ENCODE data around the gene SCMH1. TPM values are rescaled to one million over a fixed set of nuclear protein-coding genes. Genes with fewer than 3 reads are reported as not detected.
"Not testable (repeated sequence)": the region's sequence is repeated elsewhere in the genome, so short reads cannot be mapped to it uniquely, and the experiment has no call there.

SCMH1 gene
- total RNA-seq, 1 experiment from 2014 or later, result 55.9 TPM

- CTCF ChIA-PET, result interaction anchor here (0.9 to 1.1 kb wide), 3 partner anchors 21 to 171 kb away, joined by 3 to 4 read pairs (median 3); no protein-coding TSS in a partner anchor
- intact Hi-C loops (cut with micrococcal nuclease), result no loop called here
- Mint-ChIP-seq H3K36me3 (ENCODE audit: insufficient read depth, unreplicated experiment) (no peaks in the 10 kb centered on the region), H3K27me3 (ENCODE audit: insufficient read depth, unreplicated experiment) (no peaks in the 10 kb centered on the region), H3K4me3 (ENCODE audit: unreplicated experiment) (no peak overlapping the region), H3K4me1 (ENCODE audit: insufficient read depth, unreplicated experiment) (no peaks in the 10 kb centered on the region), H3K27ac (ENCODE audit: low read depth, unreplicated experiment) (no peak overlapping the region), H3K9me3 (ENCODE audit: unreplicated experiment) (no peaks in the 10 kb centered on the region)
- no TSS peak for BruUV-seq (replicated peaks)
- no peak for TF ChIP-seq CTCF (IDR thresholded peaks at IDR 0.05; ENCODE audit: unreplicated experiment)
- no peak for DNase-seq (ENCODE audit: unreplicated experiment)
- POLR2A ChIA-PET, result no interaction called here
Measured at GRCh38 chr1:41261926-41262618, 20.0 kb upstream of the SCMH1 start.

- intact Hi-C loops (cut with micrococcal nuclease), result no loop called here
- H3K9me3 Mint-ChIP-seq (ENCODE audit: unreplicated experiment), result no peaks in the 10 kb centered on the region
- no peak overlapping the region for H3K4me3 Mint-ChIP-seq (ENCODE audit: unreplicated experiment)
- TF ChIP-seq CTCF (IDR thresholded peaks at IDR 0.05; ENCODE audit: unreplicated experiment), result no peak
- no TSS peak for BruUV-seq (replicated peaks)
- ChIA-PET POLR2A (no interaction called here), CTCF (interaction anchor here (0.6 to 1.2 kb wide), 5 partner anchors 12 to 256 kb away, joined by 3 to 4 read pairs (median 3); no protein-coding TSS in a partner anchor)
- H3K27me3 Mint-ChIP-seq (ENCODE audit: insufficient read depth, unreplicated experiment), result no peaks in the 10 kb centered on the region
- no peaks in the 10 kb centered on the region for H3K36me3 Mint-ChIP-seq (ENCODE audit: insufficient read depth, unreplicated experiment)
- peaks cover 13% of the 10 kb centered on the region for H3K4me1 Mint-ChIP-seq (ENCODE audit: insufficient read depth, unreplicated experiment)
- DNase-seq (ENCODE audit: unreplicated experiment), result no peak
- no peak overlapping the region for H3K27ac Mint-ChIP-seq (ENCODE audit: low read depth, unreplicated experiment)
Measured at GRCh38 chr1:41260768-41261167, 18.7 kb upstream of the SCMH1 start.

GRCh38 chr1:41259221-41259620, 17.1 kb upstream of the SCMH1 start:
- Mint-ChIP-seq H3K36me3 (ENCODE audit: insufficient read depth, unreplicated experiment) (no peaks in the 10 kb centered on the region), H3K4me3 (ENCODE audit: unreplicated experiment) (no peak overlapping the region), H3K27ac (ENCODE audit: low read depth, unreplicated experiment) (no peak overlapping the region), H3K27me3 (ENCODE audit: insufficient read depth, unreplicated experiment) (no peaks in the 10 kb centered on the region), H3K4me1 (ENCODE audit: insufficient read depth, unreplicated experiment) (peaks cover 18% of the 10 kb centered on the region), H3K9me3 (ENCODE audit: unreplicated experiment) (peaks cover 2% of the 10 kb centered on the region)
- ChIA-PET CTCF (interaction anchor here (0.6 to 1.2 kb wide), 6 partner anchors 13 to 547 kb away, joined by 3 to 6 read pairs (median 4); no protein-coding TSS in a partner anchor), POLR2A (interaction anchor here (0.6 kb wide), 1 partner anchor 1799 kb away, joined by 3 read pairs; no protein-coding TSS in a partner anchor)
- TF ChIP-seq CTCF (IDR thresholded peaks at IDR 0.05; ENCODE audit: unreplicated experiment), result no peak
- intact Hi-C loops (cut with micrococcal nuclease), result no loop called here
- BruUV-seq (replicated peaks), result no TSS peak
- no peak for DNase-seq (ENCODE audit: unreplicated experiment)

GRCh38 chr1:41255978-41256377, 13.9 kb upstream of the SCMH1 start:
- POLR2A ChIA-PET, result interaction anchor here (0.7 to 1.5 kb wide), 6 partner anchors 13 to 165 kb away, joined by 3 to 4 read pairs (median 4); no protein-coding TSS in a partner anchor
- H3K9me3 Mint-ChIP-seq (ENCODE audit: unreplicated experiment), result peaks cover 21% of the 10 kb centered on the region
- CTCF ChIA-PET, result interaction anchor here (0.7 to 1.4 kb wide), 3 partner anchors 27 to 243 kb away, joined by 3 to 5 read pairs (median 5); no protein-coding TSS in a partner anchor
- peaks cover 21% of the 10 kb centered on the region for H3K4me1 Mint-ChIP-seq (ENCODE audit: insufficient read depth, unreplicated experiment)
- peak overlapping the region; percentile 16 for H3K4me3 Mint-ChIP-seq (ENCODE audit: unreplicated experiment)
- no peaks in the 10 kb centered on the region for H3K27me3 Mint-ChIP-seq (ENCODE audit: insufficient read depth, unreplicated experiment)
- TF ChIP-seq CTCF (IDR thresholded peaks at IDR 0.05; ENCODE audit: unreplicated experiment), result no peak
- DNase-seq (ENCODE audit: unreplicated experiment), result peak; percentile 11
- intact Hi-C loops (cut with micrococcal nuclease), result no loop called here
- no peaks in the 10 kb centered on the region for H3K36me3 Mint-ChIP-seq (ENCODE audit: insufficient read depth, unreplicated experiment)
- no TSS peak for BruUV-seq (replicated peaks)
- H3K27ac Mint-ChIP-seq (ENCODE audit: low read depth, unreplicated experiment), result peak overlapping the region; percentile 28

- Mint-ChIP-seq H3K9me3 (ENCODE audit: unreplicated experiment) (peaks cover 21% of the 10 kb centered on the region), H3K4me1 (ENCODE audit: insufficient read depth, unreplicated experiment) (peaks cover 12% of the 10 kb centered on the region)
- DNase-seq (ENCODE audit: unreplicated experiment); H3K4me3 Mint-ChIP-seq (ENCODE audit: unreplicated experiment); BruUV-seq (replicated peaks); H3K27me3 Mint-ChIP-seq (ENCODE audit: insufficient read depth, unreplicated experiment); H3K36me3 Mint-ChIP-seq (ENCODE audit: insufficient read depth, unreplicated experiment); H3K27ac Mint-ChIP-seq (ENCODE audit: low read depth, unreplicated experiment); intact Hi-C loops (cut with micrococcal nuclease): not testable (repeated sequence)
- CTCF ChIA-PET, result interaction anchor here (0.7 to 1.2 kb wide), 4 partner anchors 11 to 228 kb away, joined by 3 to 5 read pairs (median 3); no protein-coding TSS in a partner anchor
- POLR2A ChIA-PET, result interaction anchor here (0.7 kb wide), 1 partner anchor 10 kb away, joined by 3 read pairs; no protein-coding TSS in a partner anchor
Measured at GRCh38 chr1:41251120-41251519, 9.0 kb upstream of the SCMH1 start.
